Measurements from ENCODE around the gene ADAMTS20. TPM values are rescaled to one million over a fixed set of nuclear protein-coding genes. Genes with fewer than 3 reads are reported as not detected.

The ADAMTS20 gene
- total RNA-seq, 2 donors from 2014 or later = 0.70 to 1.1 TPM

DNA sequence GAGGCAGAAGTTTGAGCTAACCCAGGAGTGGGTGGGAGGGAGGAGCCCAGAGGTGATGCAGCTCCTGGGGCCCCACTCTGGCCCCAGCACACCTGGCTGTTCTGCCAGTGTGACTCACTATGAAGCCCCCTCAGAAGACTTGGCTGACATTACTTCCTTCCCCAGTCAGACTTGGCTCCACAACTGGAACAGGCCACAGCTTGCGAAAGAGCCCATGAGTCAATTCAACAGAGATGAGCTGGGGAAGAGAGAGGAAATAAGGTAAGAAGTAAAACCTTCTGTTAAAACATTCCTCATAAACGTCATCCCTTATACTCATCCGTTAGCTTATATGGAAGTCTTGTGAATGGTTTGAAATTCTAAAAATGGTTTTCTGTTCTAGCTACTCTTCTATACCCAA is 245.9 kb downstream of the ADAMTS20 start:
- Histone ChIP-seq H3K4me1 (ENCODE audit: control insufficient read depth, insufficient read depth, low read length) (no peaks in the 10 kb centered on the region), H3K36me3 (ENCODE audit: control insufficient read depth, insufficient read depth, low read length) (no peaks in the 10 kb centered on the region), H3K9me3 (ENCODE audit: control insufficient read depth, low read length) (peaks cover 10% of the 10 kb centered on the region), H3K4me3 (ENCODE audit: low read length) (no peak overlapping the region), H3K9ac (ENCODE audit: extremely low read depth, low read length, poor library complexity, severe bottlenecking) (no peak overlapping the region), H3K27ac (ENCODE audit: low read depth, low read length) (no peak overlapping the region), H3K27me3 (ENCODE audit: control insufficient read depth, insufficient read depth, low read length, poor library complexity, severe bottlenecking) (no peaks in the 10 kb centered on the region)
- peaks cover 7% of the 10 kb centered on the region for H3K9me3 Mint-ChIP-seq
- no peak overlapping the region for H3K27ac Mint-ChIP-seq
- H3K27me3 Mint-ChIP-seq (ENCODE audit: insufficient read depth) = no peaks in the 10 kb centered on the region
- TF ChIP-seq, protein P1, sequence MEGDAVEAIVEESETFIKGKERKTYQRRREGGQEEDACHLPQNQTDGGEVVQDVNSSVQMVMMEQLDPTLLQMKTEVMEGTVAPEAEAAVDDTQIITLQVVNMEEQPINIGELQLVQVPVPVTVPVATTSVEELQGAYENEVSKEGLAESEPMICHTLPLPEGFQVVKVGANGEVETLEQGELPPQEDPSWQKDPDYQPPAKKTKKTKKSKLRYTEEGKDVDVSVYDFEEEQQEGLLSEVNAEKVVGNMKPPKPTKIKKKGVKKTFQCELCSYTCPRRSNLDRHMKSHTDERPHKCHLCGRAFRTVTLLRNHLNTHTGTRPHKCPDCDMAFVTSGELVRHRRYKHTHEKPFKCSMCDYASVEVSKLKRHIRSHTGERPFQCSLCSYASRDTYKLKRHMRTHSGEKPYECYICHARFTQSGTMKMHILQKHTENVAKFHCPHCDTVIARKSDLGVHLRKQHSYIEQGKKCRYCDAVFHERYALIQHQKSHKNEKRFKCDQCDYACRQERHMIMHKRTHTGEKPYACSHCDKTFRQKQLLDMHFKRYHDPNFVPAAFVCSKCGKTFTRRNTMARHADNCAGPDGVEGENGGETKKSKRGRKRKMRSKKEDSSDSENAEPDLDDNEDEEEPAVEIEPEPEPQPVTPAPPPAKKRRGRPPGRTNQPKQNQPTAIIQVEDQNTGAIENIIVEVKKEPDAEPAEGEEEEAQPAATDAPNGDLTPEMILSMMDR (conservative IDR thresholded peaks at IDR 0.05) = no peak
- H3K4me1 Mint-ChIP-seq = no peaks in the 10 kb centered on the region
- DNase-seq = no peak
- no peaks in the 10 kb centered on the region for H3K36me3 Mint-ChIP-seq (ENCODE audit: low read depth)
- no peak overlapping the region for H3K4me3 Mint-ChIP-seq
- 100% methylated on average over 1 of the region's 3 CpGs; no CpG with 5 or more reads in 1 of the 2 experiments for WGBS, 2 experiments (ENCODE audit: insufficient coverage in 1 of 2, insufficient read length in 1 of 2)

DNA sequence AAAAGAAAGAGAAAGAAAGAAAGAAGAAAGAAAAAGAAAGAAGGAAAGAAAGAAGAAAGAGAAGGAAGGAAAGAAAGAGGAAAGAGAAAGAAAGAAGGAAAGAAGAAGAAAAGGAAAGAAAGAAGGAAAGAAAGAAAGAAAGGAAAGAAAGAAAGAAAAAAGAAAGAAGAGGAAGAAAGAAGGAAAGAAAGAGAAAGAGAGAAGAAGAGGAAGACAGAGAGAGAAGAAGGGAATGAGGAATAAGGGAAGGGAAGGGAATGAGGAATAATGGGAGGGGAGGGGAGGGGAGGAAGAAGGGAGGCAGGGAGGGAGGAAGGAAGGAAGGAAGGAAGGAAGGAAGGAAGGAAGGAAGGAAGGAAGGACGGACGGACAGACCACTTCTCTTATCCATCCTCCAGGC is 246.9 kb downstream of the ADAMTS20 start:
- Histone ChIP-seq H3K4me1 (ENCODE audit: control insufficient read depth, insufficient read depth, low read length) (no peaks in the 10 kb centered on the region), H3K4me3 (ENCODE audit: low read length) (no peak overlapping the region), H3K36me3 (ENCODE audit: control insufficient read depth, insufficient read depth, low read length) (no peaks in the 10 kb centered on the region), H3K9me3 (ENCODE audit: control insufficient read depth, low read length) (peaks cover 17% of the 10 kb centered on the region), H3K27me3 (ENCODE audit: control insufficient read depth, insufficient read depth, low read length, poor library complexity, severe bottlenecking) (no peaks in the 10 kb centered on the region), H3K27ac (ENCODE audit: low read depth, low read length) (no peak overlapping the region), H3K9ac (ENCODE audit: extremely low read depth, low read length, poor library complexity, severe bottlenecking) (no peak overlapping the region)
- no peak for DNase-seq
- H3K27ac Mint-ChIP-seq = no peak overlapping the region
- no peaks in the 10 kb centered on the region for H3K27me3 Mint-ChIP-seq (ENCODE audit: insufficient read depth)
- H3K36me3 Mint-ChIP-seq (ENCODE audit: low read depth) = no peaks in the 10 kb centered on the region
- no peaks in the 10 kb centered on the region for H3K4me1 Mint-ChIP-seq
- TF ChIP-seq, protein P1 (conservative IDR thresholded peaks at IDR 0.05) = no peak
- WGBS, 2 experiments (ENCODE audit: insufficient coverage in 1 of 2, insufficient read length in 1 of 2) = no CpG with 5 or more reads among the region's 2 CpGs
- no peak overlapping the region for H3K4me3 Mint-ChIP-seq
- peaks cover 13% of the 10 kb centered on the region for H3K9me3 Mint-ChIP-seq

Other genes starting within 250 kb of the ADAMTS20 start
- 10 to 100 TPM; 15.2 to 23.6 TPM for gene PUS7L, start 206.6 kb upstream of the ADAMTS20 start, total RNA-seq
- 1 to 10 TPM; 5.9 to 9.2 TPM for gene IRAK4, start 206.7 kb upstream of the ADAMTS20 start, total RNA-seq

Measured in endodermal cell (in vitro differentiated cells).